ENCODE data around the gene LAMTOR4.

DNA sequence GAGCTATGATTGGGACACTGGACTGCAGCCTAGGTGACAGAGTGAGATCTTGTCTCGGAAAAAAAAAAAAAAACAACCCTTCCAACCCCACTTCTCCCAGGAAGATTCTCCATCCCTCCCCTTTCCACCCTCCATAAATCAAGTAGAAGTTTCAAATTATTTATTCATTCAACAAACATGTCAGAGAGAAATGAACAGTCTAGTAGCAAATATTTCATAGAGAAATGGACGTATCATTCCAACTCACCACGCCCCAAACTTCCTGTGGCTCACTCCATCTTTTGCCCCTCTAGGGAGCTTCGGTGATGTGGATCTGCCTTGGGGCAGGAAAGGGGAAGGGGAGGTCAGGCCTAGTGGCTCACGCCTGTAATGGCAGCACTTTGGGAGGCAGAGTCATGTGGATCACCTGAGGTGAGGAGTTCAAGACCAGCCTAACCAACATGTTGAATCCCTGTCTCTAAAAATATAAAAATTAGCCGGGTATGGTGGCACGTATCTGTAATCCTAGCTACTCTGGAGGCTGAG lies 10.4 kb downstream of the LAMTOR4 start:
- TF ChIP-seq, protein P1, sequence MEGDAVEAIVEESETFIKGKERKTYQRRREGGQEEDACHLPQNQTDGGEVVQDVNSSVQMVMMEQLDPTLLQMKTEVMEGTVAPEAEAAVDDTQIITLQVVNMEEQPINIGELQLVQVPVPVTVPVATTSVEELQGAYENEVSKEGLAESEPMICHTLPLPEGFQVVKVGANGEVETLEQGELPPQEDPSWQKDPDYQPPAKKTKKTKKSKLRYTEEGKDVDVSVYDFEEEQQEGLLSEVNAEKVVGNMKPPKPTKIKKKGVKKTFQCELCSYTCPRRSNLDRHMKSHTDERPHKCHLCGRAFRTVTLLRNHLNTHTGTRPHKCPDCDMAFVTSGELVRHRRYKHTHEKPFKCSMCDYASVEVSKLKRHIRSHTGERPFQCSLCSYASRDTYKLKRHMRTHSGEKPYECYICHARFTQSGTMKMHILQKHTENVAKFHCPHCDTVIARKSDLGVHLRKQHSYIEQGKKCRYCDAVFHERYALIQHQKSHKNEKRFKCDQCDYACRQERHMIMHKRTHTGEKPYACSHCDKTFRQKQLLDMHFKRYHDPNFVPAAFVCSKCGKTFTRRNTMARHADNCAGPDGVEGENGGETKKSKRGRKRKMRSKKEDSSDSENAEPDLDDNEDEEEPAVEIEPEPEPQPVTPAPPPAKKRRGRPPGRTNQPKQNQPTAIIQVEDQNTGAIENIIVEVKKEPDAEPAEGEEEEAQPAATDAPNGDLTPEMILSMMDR (IDR thresholded peaks at IDR 0.05; ENCODE audit: low read depth, low read length, poor library complexity, severe bottlenecking) = peak; percentile 22
- TF ChIP-seq EZH2phosphoT487 (IDR thresholded peaks at IDR 0.05; ENCODE audit: borderline replicate concordance, low read length) = no peak
